ENCODE results near the gene DAAM2. TPM values are rescaled to one million over a fixed set of nuclear protein-coding genes. Genes with fewer than 3 reads are reported as not detected.

The DAAM2 gene
- total and polyA plus RNA-seq, 2 of the 8 experiments (the other 6 are each of a cell fraction or from before 2014, with no cell fraction given) = 1.5 to 2.9 TPM

GRCh38 chr6:39899554-39900295 lies 107.5 kb downstream of the DAAM2 start:
- Histone ChIP-seq H3K4me3 (ENCODE audit: extremely low read depth in 1 of 4, insufficient read depth in 2 of 4, low read depth in 3 of 4, low read length in 4 of 4) (no peak overlapping the region), H2BK120ac (replicated peaks; ENCODE audit: low read depth, low read length) (no peak overlapping the region), H3K4ac (replicated peaks; ENCODE audit: insufficient read length, low read depth, low read length) (no peak overlapping the region), H4K8ac (ENCODE audit: extremely low read depth, insufficient read depth, low read length) (peak overlapping the region; percentile 71; the same call in 1 of the 2 replicates), H3K79me2 (ENCODE audit: control insufficient read depth in 1 of 2, insufficient read depth in 2 of 2, low read length in 2 of 2) (no peaks in the 10 kb centered on the region), H3K23ac (ENCODE audit: insufficient read length) (no peak overlapping the region), H3K9me3 (ENCODE audit: insufficient read depth in 2 of 2, low read depth in 1 of 2, low read length in 1 of 2) (no peaks in the 10 kb centered on the region), H3K23me2 (ENCODE audit: low read depth, low read length) (no peaks in the 10 kb centered on the region), H2BK5ac (ENCODE audit: low read depth, low read length) (no peak overlapping the region), H3K27me3 (replicated peaks in 1 of 4; ENCODE audit: control insufficient read depth in 3 of 4, extremely low read depth in 1 of 4, insufficient read depth in 3 of 4, low read length in 3 of 4) (0 out of 7 replicates have a peak, but pooled peaks cover 0 to 2% (median 0%) of the 10 kb centered on the region in 4 experiments), H2BK15ac (ENCODE audit: low read length) (no peak overlapping the region), H4K91ac (replicated peaks; ENCODE audit: insufficient read length, low read length) (no peak overlapping the region), H3K79me1 (ENCODE audit: low read depth, low read length) (no peaks in the 10 kb centered on the region), H4K5ac (ENCODE audit: insufficient read length, low read depth, low read length) (no peak overlapping the region), H4K20me1 (replicated peaks in 1 of 2; ENCODE audit: control insufficient read depth in 1 of 2, insufficient read depth in 2 of 2, low read length in 2 of 2) (no peaks in the 10 kb centered on the region), H3K4me2 (ENCODE audit: insufficient read depth in 1 of 2, low read depth in 2 of 2, low read length in 2 of 2) (no peak overlapping the region), H3K4me1 (replicated peaks in 1 of 4; ENCODE audit: control insufficient read depth in 3 of 4, insufficient read depth in 4 of 4, low read length in 3 of 4) (peaks cover 0 to 12% (median 7%) of the 10 kb centered on the region in 4 experiments; a peak in 4 of 7 replicates), H3K18ac (ENCODE audit: extremely low read depth, low read length) (no peak overlapping the region), H3K27ac (ENCODE audit: low read depth, low read length) (no peak overlapping the region), H2BK20ac (ENCODE audit: low read length) (peak overlapping the region; percentile 41; the same call in 1 of the 2 replicates), H3K9ac (replicated peaks in 1 of 4; ENCODE audit: extremely low read depth in 1 of 4, low read depth in 3 of 4, low read length in 3 of 4) (no peak overlapping the region), H2AFZ (ENCODE audit: low read length) (no peak overlapping the region), H3K14ac (ENCODE audit: insufficient read length) (no peak overlapping the region), H3K56ac (replicated peaks; ENCODE audit: insufficient read length, low read depth, low read length) (no peak overlapping the region), H3K36me3 (ENCODE audit: control insufficient read depth in 2 of 4, insufficient read depth in 4 of 4, low read length in 3 of 4) (no peaks in the 10 kb centered on the region), H2BK12ac (ENCODE audit: low read depth, low read length) (no peak overlapping the region), H2AK5ac (ENCODE audit: low read depth, low read length) (no peak overlapping the region)
- POLR2A ChIA-PET (ENCODE audit: partially characterized antibody) = no interaction called here
- 92% methylated on average over 10 of the region's 10 CpGs; no CpG with 5 or more reads in 1 of the 2 experiments for WGBS, 2 experiments (ENCODE audit: extremely low coverage in 1 of 2, insufficient coverage in 1 of 2, insufficient read length in 1 of 2, insufficient replicate concordance in 2 of 2, low coverage in 1 of 2, low lambda C conversion rate in 2 of 2, missing lambda C conversion rate in 1 of 2)
- TF ChIP-seq POLR2AphosphoS5 (IDR thresholded peaks at IDR 0.05; ENCODE audit: low read depth, low read length) = 0 out of 2 replicates have a peak, but pooled peaks have one; percentile 3
- TF ChIP-seq, protein P1, sequence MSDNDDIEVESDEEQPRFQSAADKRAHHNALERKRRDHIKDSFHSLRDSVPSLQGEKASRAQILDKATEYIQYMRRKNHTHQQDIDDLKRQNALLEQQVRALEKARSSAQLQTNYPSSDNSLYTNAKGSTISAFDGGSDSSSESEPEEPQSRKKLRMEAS (IDR thresholded peaks at IDR 0.05) = no peak
- CTCF ChIA-PET (ENCODE audit: partially characterized antibody) = interaction anchor here (0.6 to 1.9 kb wide), 5 partner anchors 11 to 510 kb away, joined by 3 to 5 read pairs (median 3); no protein-coding TSS in a partner anchor
- DNase-seq (ENCODE audit: low read depth in 1 of 2, low spot score in 2 of 2) = no peak
- no peak for FAIRE-seq
